Activated CD8-positive, alpha-beta T cell treated with anti-CD3 and anti-CD28 coated beads, Interleukin-2, amount 10 ng/mL, durations not matched to agents 7 days and 5 days (primary cell): ENCODE results near the gene CCDC92B. TPM values are rescaled to one million over a fixed set of nuclear protein-coding genes. Genes with fewer than 3 reads are reported as not detected.

Experiments used
- ATAC-seq: fragments of 150-1000 bp; cut with Tn5 transposase; one replicate; pipeline ENCODE4 v1.10.0; 2021; ENCODE audit warnings: moderate library complexity
- CTCF ChIA-PET: fragments of 350-600 bp; sonication (Branson Sonifier 250); formaldehyde crosslinking; loops from one replicate; lab custom pipeline; 2021; ENCODE audit warnings: antibody characterized with exemption; lab: Charles Lee
- POLR2A ChIA-PET: fragments of 350-600 bp; sonication (Branson Sonifier 250); formaldehyde crosslinking; loops from one replicate; lab custom pipeline; 2021; ENCODE audit warnings: antibody characterized with exemption; lab: Charles Lee
- DNase-seq: peaks from one replicate; pipeline ENCODE4 v3.0.0-alpha.2; 2020
- H3K27ac Mint-ChIP-seq: one replicate; pipeline ENCODE4 v1.8.0; 2021; ENCODE audit warnings: mild to moderate bottlenecking, mixed read lengths
- H3K27me3 Mint-ChIP-seq: one replicate; pipeline ENCODE4 v1.8.0; 2021; ENCODE audit warnings: low read depth, mixed read lengths
- H3K36me3 Mint-ChIP-seq: one replicate; pipeline ENCODE4 v1.8.0; 2021; ENCODE audit warnings: low read depth, mixed read lengths
- H3K4me1 Mint-ChIP-seq: one replicate; pipeline ENCODE4 v1.8.0; 2021; ENCODE audit warnings: low read depth, mixed read lengths
- H3K4me3 Mint-ChIP-seq: one replicate; pipeline ENCODE4 v1.8.0; 2021; ENCODE audit warnings: mild to moderate bottlenecking, mixed read lengths
- H3K9me3 Mint-ChIP-seq: one replicate; pipeline ENCODE4 v1.8.0; 2022; ENCODE audit warnings: mixed read lengths; ENCODE audit not compliant: insufficient read depth
- total RNA-seq, 2 experiments: library from RNA; stranded (reverse); gene quantifications; one replicate each; pipeline ENCODE4 v1.2.3, GENCODE V29; 2021

CCDC92B gene
- total RNA-seq, 2 experiments from 2014 or later, result not detected

- no peaks in the 10 kb centered on the region for H3K4me1 Mint-ChIP-seq
- ChIA-PET CTCF (no interaction called here), POLR2A (no interaction called here)
- no peaks in the 10 kb centered on the region for H3K27me3 Mint-ChIP-seq
- no peak overlapping the region for H3K27ac Mint-ChIP-seq
- no peaks in the 10 kb centered on the region for H3K36me3 Mint-ChIP-seq
- H3K9me3 Mint-ChIP-seq, result no peaks in the 10 kb centered on the region
- H3K4me3 Mint-ChIP-seq, result no peak overlapping the region
- no peak for ATAC-seq
- no peak for DNase-seq
Measured at GRCh38 chr17:2736956-2737355, 12.5 kb downstream of the CCDC92B start.

DNA sequence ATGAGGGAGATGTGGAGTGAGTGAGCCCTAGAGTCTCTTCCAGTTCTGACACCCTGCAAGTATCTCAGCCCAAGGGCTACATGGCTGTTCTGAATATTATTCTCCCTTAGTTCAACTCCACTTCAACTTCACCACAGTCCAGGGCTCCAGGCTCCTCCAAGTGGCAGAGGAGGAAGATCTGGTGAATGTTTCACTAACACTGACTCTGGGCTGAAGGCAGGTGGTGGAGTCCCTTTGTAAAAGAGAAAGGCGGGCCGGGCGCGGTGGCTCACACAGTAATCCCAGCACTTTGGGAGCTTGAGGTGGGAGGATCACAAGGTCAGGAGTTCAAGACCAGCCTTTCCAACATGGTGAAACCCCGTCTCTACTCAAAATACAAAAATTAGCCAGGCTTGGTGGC, 13.6 kb downstream of the CCDC92B start:
- CTCF ChIA-PET, result no interaction called here
- DNase-seq, result no peak
- POLR2A ChIA-PET, result no interaction called here
- Mint-ChIP-seq H3K36me3 (no peaks in the 10 kb centered on the region), H3K9me3 (no peaks in the 10 kb centered on the region), H3K4me3 (no peak overlapping the region), H3K27me3 (no peaks in the 10 kb centered on the region), H3K4me1 (no peaks in the 10 kb centered on the region), H3K27ac (no peak overlapping the region)
- ATAC-seq, result no peak

DNA sequence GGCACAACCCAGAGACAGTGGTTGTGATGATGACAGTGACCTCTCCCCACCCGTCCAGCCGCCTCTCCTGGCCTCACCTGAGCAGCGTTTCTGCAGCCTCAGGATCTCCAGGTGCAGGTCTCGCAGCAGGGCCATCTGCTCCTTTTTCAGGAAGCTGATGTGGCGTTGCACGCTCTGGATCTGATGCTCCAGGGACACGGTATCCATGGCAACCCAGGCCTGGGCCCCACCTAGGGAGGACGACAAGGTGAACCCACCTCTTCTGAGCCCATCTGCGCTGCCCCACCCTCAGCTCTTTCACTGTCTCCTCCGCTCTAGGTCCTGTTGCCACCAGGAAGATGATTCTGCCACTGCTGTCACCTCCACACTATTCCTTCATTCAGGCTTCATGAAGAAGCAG, 14.5 kb downstream of the CCDC92B start:
- CTCF ChIA-PET, result no interaction called here
- no peaks in the 10 kb centered on the region for H3K27me3 Mint-ChIP-seq
- H3K27ac Mint-ChIP-seq, result no peak overlapping the region
- POLR2A ChIA-PET, result no interaction called here
- ATAC-seq (no peak), DNase-seq (no peak)
- no peaks in the 10 kb centered on the region for H3K4me1 Mint-ChIP-seq
- no peaks in the 10 kb centered on the region for H3K9me3 Mint-ChIP-seq
- H3K36me3 Mint-ChIP-seq, result no peaks in the 10 kb centered on the region
- no peak overlapping the region for H3K4me3 Mint-ChIP-seq

GRCh38 chr17:2731807-2732206, 17.6 kb downstream of the CCDC92B start:
- H3K4me1 Mint-ChIP-seq, result no peaks in the 10 kb centered on the region
- no peaks in the 10 kb centered on the region for H3K9me3 Mint-ChIP-seq
- no peaks in the 10 kb centered on the region for H3K36me3 Mint-ChIP-seq
- no peak overlapping the region for H3K4me3 Mint-ChIP-seq
- POLR2A ChIA-PET, result no interaction called here
- no peak for DNase-seq
- H3K27me3 Mint-ChIP-seq, result peaks cover 8% of the 10 kb centered on the region
- no peak for ATAC-seq
- no peak overlapping the region for H3K27ac Mint-ChIP-seq
- CTCF ChIA-PET, result no interaction called here

DNA sequence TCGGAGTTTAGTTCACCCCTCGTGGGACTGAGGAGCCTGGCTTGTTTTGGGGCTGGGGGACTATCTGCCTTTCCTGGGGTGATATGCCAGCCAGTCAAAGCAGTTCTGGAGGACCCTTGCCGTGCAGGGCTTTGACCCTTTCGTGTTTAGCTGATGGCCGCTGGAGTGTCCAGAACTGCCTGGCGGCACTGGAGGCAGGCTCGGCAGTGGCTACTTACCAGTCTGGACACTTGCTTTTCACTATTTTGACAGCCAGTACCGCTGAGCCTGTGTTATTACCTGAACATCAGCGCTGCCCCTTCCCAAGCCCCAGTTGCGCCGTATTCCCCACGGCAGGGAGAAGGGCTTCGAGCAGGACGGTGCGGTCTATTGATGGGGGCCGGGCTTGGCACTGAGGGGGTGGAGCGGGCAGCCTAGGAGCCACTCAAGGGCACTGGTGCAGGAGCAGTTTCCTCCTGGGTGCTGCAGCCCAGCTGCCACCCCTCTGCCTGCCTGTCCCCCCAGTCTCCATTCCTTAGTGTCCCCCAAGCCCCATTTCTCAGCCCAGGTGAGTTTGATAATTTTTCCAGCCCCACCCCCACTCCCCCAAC, 18.6 kb downstream of the CCDC92B start:
- Mint-ChIP-seq H3K27me3 (peaks cover 8% of the 10 kb centered on the region), H3K27ac (no peak overlapping the region), H3K4me1 (no peaks in the 10 kb centered on the region), H3K4me3 (no peak overlapping the region), H3K36me3 (no peaks in the 10 kb centered on the region), H3K9me3 (no peaks in the 10 kb centered on the region)
- ChIA-PET POLR2A (no interaction called here), CTCF (no interaction called here)
- DNase-seq (no peak), ATAC-seq (no peak)

DNA sequence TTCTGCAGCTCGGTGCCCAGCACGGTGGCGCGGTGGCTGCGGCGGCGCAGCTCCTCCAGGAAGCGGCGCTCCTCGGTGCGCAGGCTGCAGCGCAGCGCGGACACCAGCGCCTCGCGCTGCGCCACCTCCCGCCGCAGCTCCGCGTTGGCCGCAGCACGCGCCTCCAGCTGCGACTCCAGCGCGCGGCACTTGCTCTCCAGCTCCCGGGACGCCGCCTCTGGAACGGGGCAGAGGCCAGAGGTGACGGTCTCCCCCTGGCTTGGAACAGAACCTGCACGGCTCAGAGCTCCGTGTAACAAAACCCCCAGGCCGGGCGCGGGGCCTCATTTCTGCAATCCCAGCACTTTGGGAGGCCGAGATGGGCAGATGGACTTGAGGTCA, 24.7 kb downstream of the CCDC92B start:
- peaks cover 26% of the 10 kb centered on the region for H3K27me3 Mint-ChIP-seq
- CTCF ChIA-PET, result interaction anchor here (0.6 kb wide), 1 partner anchor 116 kb away, joined by 5 read pairs; no protein-coding TSS in a partner anchor
- H3K4me1 Mint-ChIP-seq, result peaks cover 2% of the 10 kb centered on the region
- DNase-seq (peak; percentile 34), ATAC-seq (peak; percentile 81)
- no peaks in the 10 kb centered on the region for H3K9me3 Mint-ChIP-seq
- no peak overlapping the region for H3K4me3 Mint-ChIP-seq
- no peak overlapping the region for H3K27ac Mint-ChIP-seq
- H3K36me3 Mint-ChIP-seq, result no peaks in the 10 kb centered on the region
- POLR2A ChIA-PET, result interaction anchor here (0.8 kb wide), 1 partner anchor 9 kb away, joined by 3 read pairs; no protein-coding TSS in a partner anchor

GRCh38 chr17:2723997-2724783, 25.3 kb downstream of the CCDC92B start:
- H3K9me3 Mint-ChIP-seq, result no peaks in the 10 kb centered on the region
- no peak overlapping the region for H3K27ac Mint-ChIP-seq
- ChIA-PET CTCF (interaction anchor here (0.6 kb wide), 1 partner anchor 115 kb away, joined by 5 read pairs; no protein-coding TSS in a partner anchor), POLR2A (interaction anchor here (0.8 kb wide), 1 partner anchor 10 kb away, joined by 3 read pairs; no protein-coding TSS in a partner anchor)
- peak overlapping the region; percentile 25 for H3K4me3 Mint-ChIP-seq
- peaks cover 26% of the 10 kb centered on the region for H3K27me3 Mint-ChIP-seq
- DNase-seq (no peak), ATAC-seq (peak; percentile 61)
- H3K36me3 Mint-ChIP-seq, result no peaks in the 10 kb centered on the region
- H3K4me1 Mint-ChIP-seq, result peaks cover 2% of the 10 kb centered on the region

DNA sequence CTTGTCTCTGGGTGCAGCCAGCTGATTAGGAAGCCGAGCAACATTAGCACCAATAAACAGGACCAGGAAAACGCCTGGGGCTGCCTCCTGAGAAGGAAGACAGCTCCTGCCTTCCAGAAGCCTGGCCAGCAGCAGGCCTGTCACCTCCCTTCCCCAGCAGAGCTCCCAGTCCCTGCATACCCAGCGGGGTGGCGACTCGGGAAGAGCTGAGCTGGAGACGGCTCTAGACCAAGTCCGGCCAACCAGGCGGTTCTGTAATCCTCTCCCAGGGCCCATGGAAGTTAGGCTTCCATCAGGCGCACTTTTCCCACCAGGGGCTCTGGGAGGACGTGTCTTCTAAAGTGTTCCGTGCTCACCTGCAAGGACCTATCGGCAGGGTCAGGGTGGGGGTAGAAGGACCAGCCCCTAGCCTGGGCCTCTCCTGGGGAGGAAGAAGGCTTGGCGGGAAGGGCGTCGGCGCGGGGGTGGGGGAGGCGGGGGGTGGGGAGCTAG, 25.9 kb downstream of the CCDC92B start:
- no peak for DNase-seq
- Mint-ChIP-seq H3K27ac (no peak overlapping the region), H3K27me3 (peaks cover 23% of the 10 kb centered on the region), H3K9me3 (no peaks in the 10 kb centered on the region), H3K4me1 (peaks cover 2% of the 10 kb centered on the region), H3K36me3 (no peaks in the 10 kb centered on the region), H3K4me3 (no peak overlapping the region)
- ATAC-seq, result no peak
- POLR2A ChIA-PET, result interaction anchor here (1.0 kb wide), 1 partner anchor 37 kb away, joined by 4 read pairs; no protein-coding TSS in a partner anchor
- CTCF ChIA-PET, result no interaction called here

- Mint-ChIP-seq H3K27ac (no peak overlapping the region), H3K4me1 (peaks cover 2% of the 10 kb centered on the region), H3K4me3 (no peak overlapping the region), H3K9me3 (no peaks in the 10 kb centered on the region), H3K27me3 (peaks cover 22% of the 10 kb centered on the region), H3K36me3 (no peaks in the 10 kb centered on the region)
- CTCF ChIA-PET, result no interaction called here
- ATAC-seq (no peak), DNase-seq (no peak)
- POLR2A ChIA-PET, result interaction anchor here (1.0 kb wide), 1 partner anchor 36 kb away, joined by 4 read pairs; no protein-coding TSS in a partner anchor
Measured at GRCh38 chr17:2722611-2723010, 26.8 kb downstream of the CCDC92B start.

- no peak overlapping the region for H3K27ac Mint-ChIP-seq
- no peak overlapping the region for H3K4me3 Mint-ChIP-seq
- H3K9me3 Mint-ChIP-seq, result no peaks in the 10 kb centered on the region
- H3K27me3 Mint-ChIP-seq, result peaks cover 20% of the 10 kb centered on the region
- ATAC-seq (no peak), DNase-seq (no peak)
- ChIA-PET CTCF (no interaction called here), POLR2A (no interaction called here)
- H3K4me1 Mint-ChIP-seq, result peaks cover 2% of the 10 kb centered on the region
- H3K36me3 Mint-ChIP-seq, result no peaks in the 10 kb centered on the region
Measured at GRCh38 chr17:2721603-2722002, 27.8 kb downstream of the CCDC92B start.

DNA sequence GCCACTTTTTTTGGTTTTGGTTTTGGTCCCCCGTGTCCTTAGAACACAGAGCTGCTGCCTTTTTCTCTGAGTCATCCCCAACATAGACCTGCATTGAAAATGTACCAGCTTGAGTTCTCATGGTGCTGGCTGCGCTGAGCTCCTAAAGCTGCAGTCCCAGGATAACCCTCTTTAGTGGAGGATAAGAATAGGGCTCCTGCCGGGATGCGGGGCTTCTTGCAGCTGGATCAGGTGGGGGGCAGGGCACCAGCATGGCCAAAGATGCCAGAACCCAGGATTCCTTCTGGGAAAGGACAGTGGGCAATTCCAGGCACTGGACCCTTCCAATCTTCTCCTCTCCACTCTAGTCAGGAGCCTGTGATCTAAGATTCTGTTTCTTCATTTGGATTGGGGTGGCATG, 29.6 kb downstream of the CCDC92B start:
- Mint-ChIP-seq H3K27me3 (peaks cover 13% of the 10 kb centered on the region), H3K27ac (no peak overlapping the region), H3K36me3 (no peaks in the 10 kb centered on the region), H3K4me1 (no peaks in the 10 kb centered on the region), H3K9me3 (no peaks in the 10 kb centered on the region), H3K4me3 (no peak overlapping the region)
- DNase-seq (no peak), ATAC-seq (no peak)
- ChIA-PET POLR2A (no interaction called here), CTCF (no interaction called here)
